Heart left ventricle (tissue), 16 donors: ENCODE results near the gene METRNL. TPM values are rescaled to one million over a fixed set of nuclear protein-coding genes. Genes with fewer than 3 reads are reported as not detected.
A peak's percentile ranks its signal among the peaks of the same experiment; 100 is the strongest.

Experiments used
- ATAC-seq, 4 donors: fragments of 200-7000 bp; cut with Tn5 transposase; one replicate each; pipeline ENCODE4 v1.9.1; 2020 to 2022; ENCODE audit warnings: moderate library complexity in 4 of 4, mild to moderate bottlenecking in 3 of 4, moderate number of reproducible peaks in 1 of 4
- DNase-seq, 5 donors: peaks; one replicate each; pipeline ENCODE4 v3.0.0-alpha.2; 2020
- H3K27ac ChIP-seq, 12 donors: fragments of 200-600 bp; sonication (generic) in 4 of 12; one replicate each; pipeline versions ENCODE4 v1.5.0 to v1.8.0; 2016 to 2022; ENCODE audit warnings: mild to moderate bottlenecking in 2 of 12
- H3K27me3 ChIP-seq, 9 donors: fragments of 200-600 bp; sonication (generic) in 2 of 9; one replicate each; pipeline versions ENCODE4 v1.5.1 to v1.8.0; 2016 to 2022; ENCODE audit warnings: mild to moderate bottlenecking in 3 of 9
- H3K36me3 ChIP-seq, 9 donors: fragments of 200-600 bp; sonication (generic) in 2 of 9; one replicate each; pipeline versions ENCODE4 v1.5.0 to v1.8.0; 2018 to 2022; ENCODE audit warnings: mild to moderate bottlenecking in 2 of 9
- H3K4me1 ChIP-seq, 12 donors: fragments of 200-600 bp; sonication (generic) in 4 of 12; one replicate each; pipeline versions ENCODE4 v1.5.0 to v1.8.0; 2016 to 2022; ENCODE audit warnings: mild to moderate bottlenecking in 3 of 12
- H3K4me3 ChIP-seq, 12 donors: fragments of 200-600 bp; sonication (generic) in 4 of 12; one replicate each; pipeline versions ENCODE4 v1.5.0 to v1.8.0; 2017 to 2022; ENCODE audit warnings: mild to moderate bottlenecking in 9 of 12, moderate library complexity in 4 of 12
- H3K9me3 ChIP-seq, 12 donors: fragments of 200-600 bp; sonication (generic) in 4 of 12; one replicate each; pipeline versions ENCODE4 v1.5.0 to v1.8.0; 2016 to 2022; ENCODE audit warnings: mild to moderate bottlenecking in 1 of 12
- CTCF ChIP-seq, 12 donors: fragments of 200-600 bp; sonication (generic) in 4 of 12; IDR thresholded peaks; one replicate each; pipeline versions ENCODE4 v1.5.0 to v1.8.0; 2018 to 2022; ENCODE audit warnings: antibody characterized with exemption in 12 of 12, mild to moderate bottlenecking in 5 of 12
- POLR2A ChIP-seq, 2 donors: fragments of 450-650 bp; IDR thresholded peaks; one replicate each; pipeline ENCODE4 v1.6.1; 2017; ENCODE audit warnings: antibody characterized with exemption in 2 of 2, mild to moderate bottlenecking in 2 of 2, moderate library complexity in 2 of 2
- WGBS, 4 donors: extraction: QIAGEN DNeasy Blood & Tissue Kit in 2 of 4; methylation state at CpG; one replicate each; pipeline versions ENCODE4 v1.1.5 to v1.1.7; 2013 to 2018; 5-methylcytosine and 5-hydroxymethylcytosine counted together
- intact Hi-C, 10 donors: fragments of 100-400 bp; cut with DNase I; formaldehyde crosslinking; loops; one replicate each; pipeline versions ENCODE4 v1.11.1 to v1.14.2; 2022
- polyA plus RNA-seq, 2 donors: library from polyadenylated mRNA; stranded (reverse); fragments of 200-250 nt; gene quantifications; one replicate each; pipeline ENCODE4 v1.2.3, GENCODE V29; 2013
- total RNA-seq, 9 donors: library from RNA; depleted of rRNA in 2 of 9; stranded (reverse); fragments of >200 nt in 2 of 9; fragmentation: NEBNext Ultra II Directional in 3 of 9; extraction: Animal tissue kit (Norgen Biotek cat#: 25700) in 3 of 9; gene quantifications; one replicate each; pipeline versions ENCODE4 v1.1.0 to v1.2.4, GENCODE V29; 2016 to 2023
- donor health status: ischemic (EF 13 %, LVEDD 7.1; RV severe dilation, severe dysfunction).
- donor health status: healthy with polysubstance abuse.
- donor health status: DM: no; HTN: yes; CAD: no.
- donor health status: DM: no; HTN: no; CAD: no.
- donor health status: ischemic (EF 25% LVEDD 6.9; RV normal size, moderate dysfunction).
- donor health status: ischemic (EF 25% LVEDD 5.7; RV mildly dilated, moderate dysfunction).
- donor health status: healthy.
- donor health status: DM: yes; HTN: yes; CAD: no.
- donor health status: ischemic (EF 35%, LVEDD 5.7; RV mildly dilated, moderate dysfunction).
- donor health status: nonischemic (EF 11% LVEDD 7.7; RV severe dilation, severe dysfunction).
- donor health status: DM: yes; HTN: yes; CAD: no.
- donor health status: PGD.
- donor health status: ischemic (EF 29% LVEDD 5.4; RV normal size, mild dysfunction).
- donor health status: nonischemic (EF 23%, LVEDD 6.1; RV moderate dilation, normal function).

Gene METRNL
- total and polyA plus RNA-seq, 11 donors, result 59.4 to 144 (median 79.5) TPM

- WGBS, 4 donors, result 5 to 28% (median 7%) methylated on average over 14 to 93 of the region's 93 CpGs
- intact Hi-C loops, result no loop called here
- Histone ChIP-seq H3K4me3 (peak overlapping the region; percentile 56 to 98 (median 82)), H3K27ac (peak overlapping the region in 10 of 12 donors; percentile 50 to 83 (median 67)), H3K36me3 (peaks cover 0 to 23% (median 0%) of the 10 kb centered on the region in 9 donors), H3K9me3 (no peaks in the 10 kb centered on the region), H3K27me3 (no peaks in the 10 kb centered on the region), H3K4me1 (peaks cover 0 to 47% (median 31%) of the 10 kb centered on the region in 12 donors)
- DNase-seq (no peak), ATAC-seq (peak in 2 of 4 donors; percentile 3 to 11)
- no peak for TF ChIP-seq POLR2A (IDR thresholded peaks at IDR 0.05)
- no peak for TF ChIP-seq CTCF (IDR thresholded peaks at IDR 0.05)
Observed at GRCh38 chr17:83078378-83079351, 744 bp upstream of the METRNL start.

GRCh38 chr17:83079766-83080578 lies 563 bp downstream of the METRNL start:
- Histone ChIP-seq H3K27ac (peak overlapping the region; percentile 58 to 96 (median 88)), H3K9me3 (no peaks in the 10 kb centered on the region), H3K4me3 (peak overlapping the region; percentile 48 to 98 (median 73)), H3K36me3 (peaks cover 0 to 25% (median 0%) of the 10 kb centered on the region in 9 donors), H3K27me3 (no peaks in the 10 kb centered on the region), H3K4me1 (peaks cover 0 to 60% (median 42%) of the 10 kb centered on the region in 12 donors)
- ATAC-seq, result peak in 2 of 4 donors; percentile 2 to 3
- intact Hi-C loops, result loop anchor here in 1 of 10 donors (2.0 kb wide), 1 partner anchor 23 kb away; no protein-coding TSS in a partner anchor
- no peak for TF ChIP-seq POLR2A (IDR thresholded peaks at IDR 0.05)
- TF ChIP-seq CTCF (IDR thresholded peaks at IDR 0.05), result no peak
- DNase-seq, result no peak
- 0 to 2% (median 1%) methylated on average over 3 to 126 of the region's 127 CpGs for WGBS, 4 donors

GRCh38 chr17:83080579-83080857 lies 1.1 kb downstream of the METRNL start:
- Histone ChIP-seq H3K27me3 (no peaks in the 10 kb centered on the region), H3K36me3 (peaks cover 0 to 30% (median 3%) of the 10 kb centered on the region in 9 donors), H3K27ac (peak overlapping the region; percentile 58 to 96 (median 88)), H3K9me3 (no peaks in the 10 kb centered on the region), H3K4me1 (peaks cover 0 to 65% (median 43%) of the 10 kb centered on the region in 12 donors), H3K4me3 (peak overlapping the region; percentile 48 to 98 (median 73))
- WGBS, 4 donors, result 0% methylated on average over 6 to 40 of the region's 44 CpGs
- ATAC-seq (no peak), DNase-seq (no peak)
- no peak for TF ChIP-seq CTCF (IDR thresholded peaks at IDR 0.05)
- no peak for TF ChIP-seq POLR2A (IDR thresholded peaks at IDR 0.05)
- intact Hi-C loops, result loop anchor here in 1 of 10 donors (2.0 kb wide), 1 partner anchor 24 kb away; no protein-coding TSS in a partner anchor
